ENCODE results near the gene ZNF142. TPM values are rescaled to one million over a fixed set of nuclear protein-coding genes. Genes with fewer than 3 reads are reported as not detected.

Gene ZNF142
- total and polyA plus RNA-seq, 2 of the 4 experiments (the other 2 are of a cell fraction): 4.3 to 9.7 TPM

GRCh38 chr2:218701806-218702205 lies 42.4 kb upstream of the ZNF142 start:
- in situ Hi-C loops (cut with MboI; ENCODE audit: low sequenced_read_pairs): no loop called here
- H2BK20ac ChIP-seq (ENCODE audit: low read depth, low read length): no peak overlapping the region
- H2BK15ac ChIP-seq (ENCODE audit: low read depth, low read length): no peak overlapping the region
- no peaks in the 10 kb centered on the region for H3K27me3 ChIP-seq (ENCODE audit: control insufficient read depth, insufficient read depth, low read length)
- H2AK5ac ChIP-seq (ENCODE audit: low read depth, low read length): no peak overlapping the region
- TF ChIP-seq RFX5 (IDR thresholded peaks at IDR 0.05; ENCODE audit: low read depth, low read length) (no peak), POLR2A (IDR thresholded peaks at IDR 0.05; ENCODE audit: low read depth, low read length) (no peak), ELK1 (IDR thresholded peaks at IDR 0.05; ENCODE audit: borderline replicate concordance, low read depth, low read length) (no peak), CHD1 (IDR thresholded peaks at IDR 0.05; ENCODE audit: low read depth, low read length) (no peak), FOS (IDR thresholded peaks at IDR 0.05; ENCODE audit: low read depth, low read length) (no peak), RCOR1 (IDR thresholded peaks at IDR 0.05; ENCODE audit: insufficient replicate concordance, low read length) (no peak), CEBPB (IDR thresholded peaks at IDR 0.05; ENCODE audit: low read depth, low read length) (no peak)
- intact Hi-C loops (cut with micrococcal nuclease): no loop called here
- H4K20me1 ChIP-seq (ENCODE audit: insufficient read depth, low read length): no peaks in the 10 kb centered on the region
- no peak overlapping the region for H3K9ac ChIP-seq (ENCODE audit: low read depth, low read length)
- H4K5ac ChIP-seq (ENCODE audit: low read depth, low read length): no peak overlapping the region
- dilution Hi-C loops (cut with HindIII; ENCODE audit: low sequenced_read_pairs, unreplicated experiment): no loop called here
- DNase-seq: no peak
- CTCF ChIA-PET: interaction anchor here (1.0 kb wide), 1 partner anchor 14 kb away, joined by 4 read pairs; no protein-coding TSS in a partner anchor
- no peak overlapping the region for H2AFZ ChIP-seq (replicated peaks; ENCODE audit: low read length, poor library complexity)
- H3K79me1 ChIP-seq (ENCODE audit: low read depth in 1 of 2, low read length in 2 of 2): no peaks in the 10 kb centered on the region
- no peak overlapping the region for H3K23ac ChIP-seq (ENCODE audit: low read depth, low read length)
- H3K18ac ChIP-seq (ENCODE audit: low read depth, low read length): no peak overlapping the region
- no peak overlapping the region for H2BK120ac ChIP-seq (ENCODE audit: low read depth, low read length)
- H3K56ac ChIP-seq (ENCODE audit: extremely low read depth, insufficient read depth, low read length): no peak overlapping the region
- POLR2A ChIA-PET (ENCODE audit: unreplicated experiment): no interaction called here
- no peak overlapping the region for H3K14ac ChIP-seq (replicated peaks; ENCODE audit: low read depth, low read length)
- H3K9me1 ChIP-seq (ENCODE audit: insufficient read depth, low read length): no peaks in the 10 kb centered on the region
- H4K91ac ChIP-seq (ENCODE audit: insufficient read depth, low read depth, low read length): no peak overlapping the region
- no peak overlapping the region for H3K4me2 ChIP-seq (ENCODE audit: low read depth, low read length)
- H4K8ac ChIP-seq (ENCODE audit: low read depth in 2 of 2, low read length in 2 of 2): no peak overlapping the region
- H2BK5ac ChIP-seq (ENCODE audit: low read depth, low read length, poor library complexity, severe bottlenecking): no peak overlapping the region
- H3K27ac ChIP-seq (ENCODE audit: insufficient read depth, low read length): no peak overlapping the region
- no TSS peak for BruUV-seq (replicated peaks)
- H3K9me3 ChIP-seq (ENCODE audit: control insufficient read depth, insufficient read depth, low read length): no peaks in the 10 kb centered on the region
- no peak overlapping the region for H3K4me3 ChIP-seq (ENCODE audit: insufficient read depth, low read depth, low read length)
- no peak for ATAC-seq (ENCODE audit: low read depth)
- H3K36me3 ChIP-seq (ENCODE audit: control insufficient read depth, insufficient read depth, low read length): peaks cover 24% of the 10 kb centered on the region
- H2AK9ac ChIP-seq (replicated peaks; ENCODE audit: low read depth, low read length, poor library complexity): no peak overlapping the region
- H3K4ac ChIP-seq (ENCODE audit: low read depth, low read length): no peak overlapping the region
- no peaks in the 10 kb centered on the region for H3K4me1 ChIP-seq (ENCODE audit: control insufficient read depth, insufficient read depth, low read length)
- no CpG with 5 or more reads among the region's 2 CpGs for WGBS, 2 experiments (ENCODE audit: extremely low coverage in 2 of 2, insufficient read length in 1 of 2)
